ENCODE measurements around the gene SPATA46. TPM values are rescaled to one million over a fixed set of nuclear protein-coding genes. Genes with fewer than 3 reads are reported as not detected.

SPATA46 gene
- total and polyA plus RNA-seq, 2 of the 8 experiments (the other 6 are each of a cell fraction or from before 2014, with no cell fraction given): not detected

- TF ChIP-seq CTCF (IDR thresholded peaks at IDR 0.05; ENCODE audit: control extremely low read depth in 1 of 3, insufficient read depth in 1 of 3, low read depth in 1 of 3, low read length in 3 of 3) (no peak), SAP30 (IDR thresholded peaks at IDR 0.05; ENCODE audit: insufficient read depth, insufficient replicate concordance, low read length) (no peak), SP1 (IDR thresholded peaks at IDR 0.05; ENCODE audit: low read depth, low read length) (no peak), CHD7 (IDR thresholded peaks at IDR 0.05; ENCODE audit: insufficient replicate concordance, low read length) (no peak), ATF2 (IDR thresholded peaks at IDR 0.05; ENCODE audit: low read length) (no peak)
These were observed 11.2 kb downstream of the SPATA46 start (continued) for GRCh38 chr1:162365284-162366020.
